Stimulated activated CD4-positive, alpha-beta T cell treated with anti-CD3 and anti-CD28 coated beads, Interleukin-12 subunit alpha, Interleukin-12 subunit beta, amount 100 ng/mL, for 4 hours (primary cell): ENCODE results near the gene AGFG1.
"Not testable (repeated sequence)": the region's sequence is repeated elsewhere in the genome, so short reads cannot be mapped to it uniquely, and the experiment has no call there.

Source experiments
- DNase-seq: peaks from one replicate; pipeline ENCODE4 v3.0.0-alpha.2; 2020

The AGFG1 gene

DNA sequence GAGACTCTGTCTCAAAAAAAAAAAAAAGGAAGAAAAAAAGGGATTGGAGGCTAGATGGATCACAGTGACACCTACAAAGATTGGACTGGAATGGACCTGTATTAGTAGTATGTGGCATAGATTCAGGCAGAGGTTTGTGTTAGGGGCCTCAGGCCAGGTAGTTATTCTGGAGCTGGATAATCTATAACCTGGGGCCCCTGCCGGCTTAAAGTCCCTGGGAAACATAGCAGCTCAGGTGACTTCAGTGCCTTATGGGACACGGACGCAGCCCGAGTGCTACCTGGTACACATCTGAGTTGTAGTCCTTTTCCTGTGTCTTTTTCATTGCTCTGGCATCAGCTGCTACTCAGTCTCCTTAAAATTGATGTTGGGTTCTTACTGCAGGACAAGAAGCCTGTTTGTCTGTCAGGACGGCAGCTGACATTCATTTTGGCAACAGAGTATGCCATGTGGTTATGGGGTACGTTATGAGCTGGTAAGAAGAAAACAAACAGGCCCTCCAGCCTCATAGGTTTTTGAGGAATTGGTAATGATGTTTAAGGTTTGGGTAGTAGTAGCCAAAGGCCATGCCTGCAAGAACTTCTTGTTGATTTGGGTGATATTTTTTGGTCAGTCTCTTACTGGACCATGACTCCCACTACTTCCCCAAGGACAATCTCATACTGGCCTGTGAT, 27.8 kb downstream of the AGFG1 start:
- no peak for DNase-seq

DNA sequence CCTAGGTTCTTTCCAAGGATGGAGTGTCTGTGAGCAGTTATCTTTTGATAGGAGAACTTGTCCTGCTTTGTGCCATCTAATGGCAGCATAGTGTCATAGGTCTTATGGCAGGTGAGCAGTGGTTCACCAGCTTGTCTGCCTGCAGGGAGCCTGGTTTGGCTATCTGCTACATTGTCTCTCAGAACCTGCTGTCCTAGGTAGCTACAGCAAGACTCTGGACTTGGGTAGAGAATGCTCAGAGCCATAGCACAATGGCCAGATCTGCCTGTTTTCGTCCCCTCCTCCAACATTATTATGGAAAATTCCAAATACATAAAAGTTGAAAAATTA, 28.3 kb downstream of the AGFG1 start:
- no peak for DNase-seq

DNA sequence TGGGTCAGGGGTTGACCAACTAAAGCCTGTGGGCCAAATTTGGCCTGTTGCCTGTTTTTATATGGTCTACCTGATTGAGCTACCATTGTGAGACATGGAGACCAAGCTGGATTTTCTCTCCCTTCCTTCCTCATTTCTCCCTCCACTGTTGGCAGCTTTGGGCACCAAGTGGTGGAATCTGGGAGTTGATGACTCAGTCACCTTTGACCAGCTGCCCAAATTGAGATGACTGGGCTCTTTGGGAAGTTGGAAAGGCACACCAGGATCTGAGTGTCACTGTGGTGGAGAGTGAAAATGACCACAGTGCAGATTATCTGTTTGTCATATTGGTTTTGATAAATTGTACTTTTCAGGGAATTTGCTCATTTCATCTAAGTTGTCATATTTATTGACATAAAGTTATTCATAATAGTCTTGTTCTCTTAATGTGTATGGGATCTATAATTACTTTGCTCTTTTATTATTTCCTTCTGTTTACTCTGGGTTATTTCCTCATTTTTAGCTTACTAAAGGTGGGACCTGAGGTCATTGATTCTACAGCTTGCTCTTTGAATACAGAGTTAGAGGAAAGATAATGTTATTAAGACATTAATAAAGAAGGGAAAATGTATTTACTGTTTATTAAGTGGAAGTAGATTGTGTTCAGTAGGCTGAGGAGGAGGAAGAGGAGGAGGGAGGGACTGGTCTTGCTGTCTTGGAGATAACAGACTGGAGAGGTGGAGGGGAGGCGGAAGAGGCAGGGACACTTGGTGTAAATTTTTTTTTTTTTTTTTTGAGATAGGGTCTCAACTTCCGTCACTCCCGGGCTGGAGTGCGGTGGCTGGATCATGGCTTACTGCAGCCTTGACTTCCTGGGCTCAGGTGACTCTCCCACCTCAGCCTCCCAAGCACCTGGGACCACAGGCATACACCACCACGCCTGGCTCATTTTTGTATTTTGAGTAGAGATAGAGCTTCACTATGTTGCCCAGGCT, 31.8 kb downstream of the AGFG1 start:
- no peak for DNase-seq

DNA sequence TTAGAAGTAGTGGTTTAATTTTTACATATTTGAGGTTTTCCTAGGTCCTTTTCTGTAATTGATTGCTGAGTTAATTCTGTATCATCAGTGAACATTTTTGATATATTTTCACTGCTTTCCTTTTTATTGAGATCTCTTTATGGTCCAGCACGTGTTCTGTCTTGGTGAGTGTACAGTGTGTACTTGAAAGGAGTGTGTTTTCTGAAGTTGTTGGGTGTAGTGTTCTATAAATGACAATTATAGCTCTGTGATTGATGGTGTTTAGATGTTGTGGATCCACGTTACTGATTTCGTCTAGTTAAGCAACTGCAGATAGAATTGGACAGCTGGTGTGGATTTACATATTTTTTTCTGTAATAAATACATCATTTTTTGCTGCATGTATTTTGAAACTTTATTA, 32.7 kb downstream of the AGFG1 start:
- DNase-seq, result no peak

DNA sequence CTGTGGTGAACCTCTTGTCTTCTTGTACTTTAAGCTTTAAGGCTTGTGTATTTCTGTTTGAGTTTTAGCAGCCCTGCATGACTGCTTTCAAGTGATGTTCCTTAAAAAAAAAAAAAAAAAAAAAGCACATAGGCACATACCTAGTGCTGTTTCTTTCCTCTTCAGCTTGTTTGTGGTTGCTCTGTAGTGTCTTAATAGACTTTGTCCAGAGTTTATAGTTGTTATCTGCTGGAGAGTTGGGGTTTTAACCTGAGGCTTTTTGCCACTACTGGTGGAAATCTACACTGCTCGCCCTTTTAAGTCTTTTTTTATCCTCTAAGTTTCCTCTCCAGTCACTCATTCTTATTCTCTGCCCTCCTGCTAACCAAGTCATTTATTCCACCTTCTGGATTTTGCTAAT, 34.5 kb downstream of the AGFG1 start:
- no peak for DNase-seq

DNA sequence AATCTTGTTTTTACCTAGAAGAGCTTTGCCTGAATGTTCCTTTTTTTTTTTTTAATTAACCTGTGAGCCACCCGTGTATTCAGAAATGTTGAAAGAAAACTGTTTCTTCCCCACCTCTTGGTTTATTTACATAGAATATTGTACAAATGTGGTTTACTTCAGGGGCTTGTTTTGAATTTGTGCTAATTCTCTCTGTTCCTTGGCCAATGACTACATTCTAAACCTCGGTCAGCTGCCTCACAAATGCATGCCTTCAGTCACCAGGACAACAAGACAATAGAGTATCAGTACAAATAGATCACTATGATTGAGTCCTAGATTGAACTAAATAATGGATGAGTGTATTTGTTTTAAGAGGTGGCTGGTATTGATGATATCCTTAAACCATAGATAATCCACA, 36.0 kb downstream of the AGFG1 start:
- DNase-seq, result no peak

DNA sequence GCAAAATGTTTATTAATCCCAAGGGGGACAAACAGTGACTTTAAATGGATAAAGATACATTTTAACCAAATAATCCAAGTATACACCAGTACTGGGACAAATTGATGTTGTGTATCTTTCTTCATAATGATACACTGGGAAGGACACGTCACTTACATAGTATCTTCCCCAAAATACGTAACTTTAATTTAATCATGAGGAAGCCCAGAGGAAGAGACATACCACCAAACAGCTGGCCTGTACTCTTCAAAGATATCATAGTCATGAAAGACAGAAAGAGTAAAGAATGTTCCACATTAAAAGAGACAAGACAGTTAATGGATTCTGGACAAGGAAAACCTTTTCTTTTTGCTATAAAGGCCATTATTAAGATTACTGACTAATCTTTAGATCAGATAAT, 37.1 kb downstream of the AGFG1 start:
- DNase-seq, result no peak

DNA sequence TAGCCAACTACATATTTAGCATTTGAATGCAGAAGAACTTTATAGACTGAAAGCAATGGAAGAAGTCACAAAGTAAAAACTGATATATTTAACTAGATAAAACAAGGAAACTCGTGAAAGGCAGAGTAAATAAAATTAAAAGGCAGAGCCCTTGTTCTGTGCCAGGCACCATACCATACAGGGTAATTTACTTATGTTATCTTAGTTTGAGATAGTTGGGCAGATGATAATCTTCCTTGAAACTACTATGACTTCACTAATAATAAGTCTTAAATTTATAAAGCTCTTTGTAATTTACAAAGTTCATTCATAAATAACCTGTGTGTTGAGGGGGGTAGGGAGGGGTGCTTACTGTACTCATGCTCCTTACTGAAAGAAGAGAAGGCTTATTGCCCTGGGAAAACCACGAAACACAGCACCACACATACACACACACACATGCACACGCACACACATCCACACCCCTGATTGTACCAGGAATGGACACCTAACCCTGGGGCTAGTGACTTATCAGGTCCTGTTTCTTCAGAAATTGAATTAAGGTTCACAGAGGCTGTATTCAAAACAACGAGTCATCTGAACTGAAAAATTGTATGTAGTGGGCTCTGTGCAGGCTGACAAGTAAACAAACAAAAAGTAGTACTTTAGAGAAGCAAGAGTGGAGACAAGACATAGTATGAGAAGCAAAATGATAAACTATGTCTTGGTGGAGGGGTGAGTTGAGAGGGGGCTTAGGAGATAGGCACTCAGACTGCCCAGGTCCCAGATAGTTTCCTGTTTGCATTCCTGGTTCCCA, 38.1 kb downstream of the AGFG1 start:
- no peak for DNase-seq

DNA sequence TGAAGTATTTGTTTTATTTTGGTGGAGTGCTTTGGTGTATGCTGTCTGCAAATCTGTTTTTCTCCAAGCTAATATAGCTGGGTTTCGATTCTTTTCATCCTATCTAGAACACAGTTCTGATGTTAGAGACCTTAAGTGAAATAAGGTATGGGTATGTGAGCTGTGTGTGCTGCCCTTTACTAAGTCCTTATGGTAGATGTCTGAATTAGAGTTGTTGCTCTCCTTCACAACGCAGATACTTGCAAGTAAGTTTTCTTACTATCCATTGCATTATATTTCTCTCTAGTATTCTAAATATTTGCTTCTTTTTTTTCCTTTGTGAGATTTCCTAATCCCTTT, 38.6 kb downstream of the AGFG1 start:
- DNase-seq, result no peak

DNA sequence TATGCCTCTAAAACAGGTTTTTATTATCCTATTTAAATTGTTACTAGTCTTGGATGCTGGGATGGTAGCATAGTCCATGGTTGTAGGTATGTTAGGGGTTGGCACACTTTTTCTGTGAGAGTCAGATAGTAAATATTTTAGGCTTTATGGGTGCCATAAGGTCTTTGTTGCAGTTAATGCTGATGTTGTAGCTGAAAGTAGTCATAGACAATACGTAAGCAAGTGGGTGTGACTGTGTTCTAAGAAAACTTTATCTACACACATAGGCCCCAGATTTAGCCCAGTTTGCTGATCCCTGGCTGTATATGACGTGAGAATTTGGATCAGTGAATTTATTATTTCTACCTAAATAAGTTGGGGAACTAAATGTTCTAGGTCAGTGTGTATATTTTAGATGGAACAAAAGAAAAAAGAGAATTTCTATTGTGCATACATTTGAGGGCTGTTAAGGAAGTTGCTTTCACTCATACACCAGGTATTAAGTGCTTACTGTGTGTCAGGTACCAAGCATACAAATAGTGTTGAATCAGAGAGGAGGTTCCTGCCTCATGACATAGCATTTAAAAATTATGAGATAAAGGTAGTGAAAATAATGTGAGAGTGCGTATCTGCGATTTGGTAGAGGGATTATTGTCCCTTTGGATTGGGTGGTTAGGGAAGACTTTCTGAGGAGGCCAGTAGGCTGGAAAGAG, 39.4 kb downstream of the AGFG1 start:
- no peak for DNase-seq

DNA sequence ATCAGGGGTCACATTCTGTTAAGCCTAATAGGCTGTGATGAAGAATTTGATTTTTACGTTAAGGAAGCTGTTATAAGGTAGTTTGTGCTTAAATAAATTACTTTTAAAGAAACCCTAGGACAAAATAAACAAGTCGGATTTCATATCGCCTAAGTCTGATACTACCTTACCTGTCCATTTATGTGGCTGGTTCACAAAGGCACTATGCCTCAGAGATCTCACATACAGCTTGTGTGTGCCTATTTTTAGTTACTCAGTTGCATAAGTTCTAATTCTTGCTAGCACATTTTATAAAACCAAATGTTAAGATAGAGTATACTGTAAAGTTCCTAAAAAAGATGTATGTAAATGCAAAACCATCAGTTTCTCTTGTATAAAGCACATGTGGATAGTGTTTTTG, 40.0 kb downstream of the AGFG1 start:
- DNase-seq, result no peak

DNA sequence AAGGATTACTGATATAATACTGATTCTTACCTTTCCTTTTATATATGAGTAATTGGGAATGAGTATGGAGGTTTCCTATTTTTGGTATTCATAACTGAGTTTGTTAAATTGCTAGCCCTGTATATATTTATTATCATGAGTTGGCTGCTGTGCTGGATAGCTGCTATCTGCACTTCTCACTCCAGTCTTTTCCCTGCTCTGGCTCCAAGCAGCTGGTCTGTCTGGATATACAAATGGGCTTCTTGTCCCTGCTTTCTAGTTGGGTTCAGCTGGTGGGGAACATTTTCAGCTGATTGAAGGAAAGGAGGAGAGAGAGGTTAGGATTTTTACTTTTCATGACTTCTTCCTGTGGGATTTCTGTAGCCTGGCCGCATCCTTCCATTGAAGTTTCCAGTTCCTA, 41.2 kb downstream of the AGFG1 start:
- no peak for DNase-seq

DNA sequence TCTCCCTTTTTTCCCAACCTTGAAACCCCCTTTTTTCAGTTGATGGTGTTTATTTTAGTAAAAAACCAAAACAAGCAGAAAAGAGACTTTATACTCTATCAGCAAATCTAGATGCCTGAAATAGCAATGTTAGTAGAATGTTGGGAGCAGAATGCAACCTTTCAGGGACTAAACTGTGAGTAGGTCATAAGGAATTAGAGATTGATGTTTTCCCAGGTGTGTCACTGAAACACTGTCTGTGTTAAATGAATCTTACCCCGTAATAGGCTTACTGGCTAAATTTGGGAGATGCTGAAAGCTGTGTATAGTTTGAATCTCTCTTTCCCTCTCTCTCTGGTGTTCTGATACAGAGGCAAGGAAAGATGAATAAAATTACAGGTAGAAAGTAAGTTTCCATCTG, 43.8 kb downstream of the AGFG1 start:
- DNase-seq, result no peak

DNA sequence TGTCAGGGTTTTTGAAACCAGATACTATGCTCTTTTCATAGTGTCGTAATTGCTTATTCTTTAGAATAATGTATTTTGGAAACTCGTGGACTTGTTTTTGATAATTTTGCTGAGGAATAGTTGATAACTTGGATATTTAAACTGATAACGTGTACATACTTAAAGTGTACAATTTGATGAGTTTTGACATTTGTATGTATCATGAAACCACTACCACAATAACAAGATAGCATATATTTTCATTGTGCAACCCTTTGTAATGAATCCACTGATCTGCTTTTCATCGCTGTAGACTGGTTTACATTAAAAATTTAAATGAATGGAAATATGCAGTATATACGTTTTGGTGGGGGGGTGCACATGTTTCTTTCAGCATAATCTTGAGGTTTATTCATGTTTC, 45.8 kb downstream of the AGFG1 start:
- no peak for DNase-seq

DNA sequence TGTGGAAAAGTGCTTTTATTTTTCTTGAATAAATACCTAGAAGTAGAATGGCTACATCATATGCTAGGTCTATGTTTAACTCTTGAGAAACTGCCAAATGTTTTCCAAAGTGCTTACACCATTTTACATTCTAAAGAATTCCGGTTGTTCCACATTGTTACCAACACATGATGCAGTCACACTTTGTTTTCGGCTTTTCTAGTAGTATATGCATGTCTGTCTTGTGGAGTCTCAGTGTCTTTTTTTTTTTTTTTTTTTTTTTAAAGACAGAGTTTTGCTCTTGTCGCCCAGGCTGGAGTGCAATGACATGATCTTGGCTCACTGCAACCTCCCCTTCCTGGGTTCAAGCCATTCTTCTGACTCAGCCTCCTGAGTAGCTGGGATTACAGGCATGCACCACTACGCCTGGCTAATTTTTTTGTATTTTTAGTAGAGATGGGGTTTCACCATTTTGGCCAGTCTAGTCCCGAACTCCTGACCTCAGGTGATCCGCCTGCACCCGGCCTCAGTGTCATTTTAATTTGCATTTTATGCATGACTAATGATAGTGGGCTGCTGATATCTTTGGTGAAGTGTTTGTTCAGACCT, 46.4 kb downstream of the AGFG1 start:
- DNase-seq, result not testable (repeated sequence)

DNA sequence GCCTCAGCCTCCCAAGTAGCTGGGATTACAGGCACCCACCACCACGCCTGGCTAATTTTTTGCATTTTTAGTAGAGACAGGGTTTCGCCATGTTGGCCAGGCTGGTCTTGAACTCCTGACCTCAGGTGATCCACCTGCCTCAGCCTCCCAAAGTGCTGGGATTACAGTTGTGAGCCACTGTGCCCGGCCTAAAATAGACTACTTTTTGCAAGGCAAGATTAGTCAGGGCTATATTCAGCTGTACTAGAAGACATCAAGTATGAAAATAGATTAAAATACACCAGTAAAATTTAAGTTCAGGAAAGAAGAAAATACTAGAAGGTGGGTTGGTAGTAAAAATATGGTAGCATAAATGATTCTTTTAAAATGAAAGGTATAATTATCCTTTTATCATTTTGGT, 49.2 kb downstream of the AGFG1 start:
- not testable (repeated sequence) for DNase-seq

DNA sequence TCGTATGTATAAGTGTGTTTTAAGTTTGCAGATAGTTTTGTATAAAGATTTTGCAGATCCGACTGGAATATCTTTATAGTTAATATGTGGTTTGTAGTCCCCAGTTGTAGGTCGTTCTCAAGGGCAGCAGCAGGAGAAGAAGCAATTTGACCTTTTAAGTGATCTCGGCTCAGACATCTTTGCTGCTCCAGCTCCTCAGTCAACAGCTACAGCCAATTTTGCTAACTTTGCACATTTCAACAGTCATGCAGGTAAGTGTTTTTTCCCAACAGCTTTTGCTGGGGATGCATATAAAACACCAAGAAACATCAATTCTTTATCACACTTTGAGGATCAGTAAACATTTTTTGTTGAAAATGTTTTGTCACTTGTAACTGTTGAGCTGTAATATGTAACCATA, 52.7 kb downstream of the AGFG1 start:
- no peak for DNase-seq

DNA sequence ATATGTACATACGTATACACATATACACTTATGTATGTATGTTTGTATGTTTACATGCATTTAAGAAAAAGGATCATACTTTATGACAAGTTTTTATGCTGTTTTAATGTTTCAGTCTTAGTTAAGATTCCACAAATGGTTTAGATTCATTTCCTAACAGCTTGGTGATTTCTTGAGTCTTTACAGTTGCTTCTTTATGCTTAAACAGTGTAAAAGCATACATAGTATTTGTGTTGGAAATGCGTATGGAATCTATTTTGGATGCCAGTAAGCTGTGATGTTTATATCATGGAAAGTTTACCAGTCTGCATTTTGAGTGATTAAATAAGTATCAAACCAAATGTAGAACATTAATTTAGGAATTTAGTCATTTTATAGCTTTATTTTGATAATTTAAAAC, 55.4 kb downstream of the AGFG1 start:
- no peak for DNase-seq

DNA sequence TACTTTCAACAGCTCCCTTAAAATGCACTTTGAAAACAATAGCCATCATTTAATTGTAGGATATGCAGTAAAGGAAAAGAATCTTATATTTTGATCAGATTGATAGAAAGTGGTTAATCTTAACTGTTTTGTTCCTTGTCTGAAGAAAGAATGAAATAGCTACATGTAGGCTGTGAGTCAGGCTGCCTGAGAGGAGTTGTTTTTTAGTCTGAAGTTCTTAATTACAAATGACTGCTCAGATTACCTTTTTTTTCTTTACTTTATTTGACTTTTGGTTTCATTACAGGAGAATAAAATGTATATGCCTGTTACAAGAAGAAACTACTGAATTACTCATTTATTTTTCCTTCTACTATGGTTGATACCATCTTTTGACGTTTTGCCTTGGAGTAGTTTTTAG, 56.8 kb downstream of the AGFG1 start:
- DNase-seq, result no peak

DNA sequence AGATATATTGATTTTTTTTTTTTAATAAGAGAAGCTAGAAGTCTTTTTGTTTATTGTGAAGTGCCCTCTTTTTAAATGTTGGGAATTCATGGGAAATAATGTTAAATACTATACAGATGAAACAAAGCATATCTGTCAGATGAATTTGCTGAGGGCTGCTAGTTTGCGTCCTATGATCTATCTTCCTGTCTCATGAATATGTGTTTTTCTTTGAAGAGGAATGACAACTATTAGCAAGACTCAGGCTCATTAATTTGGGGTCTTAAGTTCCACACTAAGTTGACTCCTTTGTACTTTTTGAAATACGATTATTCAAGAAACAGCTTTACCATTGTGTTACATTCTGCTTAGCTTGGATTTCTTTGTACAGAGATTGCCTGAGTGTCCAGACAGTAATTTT, 57.9 kb downstream of the AGFG1 start:
- DNase-seq, result no peak

DNA sequence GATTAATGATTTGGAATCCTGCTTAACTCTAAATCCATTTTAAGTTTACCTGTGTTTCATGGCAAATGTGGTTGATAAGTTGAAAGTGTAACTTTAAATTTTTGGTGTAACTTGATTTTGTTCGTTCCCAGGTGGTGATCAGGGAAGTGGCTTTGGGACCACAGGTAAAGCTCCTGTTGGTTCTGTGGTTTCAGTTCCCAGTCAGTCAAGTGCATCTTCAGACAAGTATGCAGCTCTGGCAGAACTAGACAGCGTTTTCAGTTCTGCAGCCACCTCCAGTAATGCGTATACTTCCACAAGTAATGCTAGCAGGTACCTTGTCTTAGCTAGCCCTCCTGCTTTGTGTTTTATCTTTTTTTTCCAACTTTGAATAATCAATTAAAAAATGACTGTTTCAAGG, 62.8 kb downstream of the AGFG1 start:
- no peak for DNase-seq

DNA sequence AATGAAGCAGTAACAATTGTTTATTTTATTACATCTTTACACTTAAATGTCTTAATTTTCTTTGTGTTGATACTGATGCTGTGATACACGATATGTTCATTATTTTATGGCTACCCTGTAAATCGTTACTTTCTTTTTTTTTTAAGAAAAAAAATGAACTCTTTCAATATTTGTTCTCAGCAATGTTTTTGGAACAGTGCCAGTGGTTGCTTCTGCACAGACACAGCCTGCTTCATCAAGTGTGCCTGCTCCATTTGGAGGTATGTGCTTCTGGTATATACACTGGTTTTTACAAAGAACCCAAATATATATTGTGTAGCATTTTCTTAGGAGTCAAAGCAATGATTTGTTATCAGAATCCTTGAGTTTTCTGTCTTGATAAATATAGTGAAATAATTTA, 64.5 kb downstream of the AGFG1 start:
- DNase-seq, result no peak

DNA sequence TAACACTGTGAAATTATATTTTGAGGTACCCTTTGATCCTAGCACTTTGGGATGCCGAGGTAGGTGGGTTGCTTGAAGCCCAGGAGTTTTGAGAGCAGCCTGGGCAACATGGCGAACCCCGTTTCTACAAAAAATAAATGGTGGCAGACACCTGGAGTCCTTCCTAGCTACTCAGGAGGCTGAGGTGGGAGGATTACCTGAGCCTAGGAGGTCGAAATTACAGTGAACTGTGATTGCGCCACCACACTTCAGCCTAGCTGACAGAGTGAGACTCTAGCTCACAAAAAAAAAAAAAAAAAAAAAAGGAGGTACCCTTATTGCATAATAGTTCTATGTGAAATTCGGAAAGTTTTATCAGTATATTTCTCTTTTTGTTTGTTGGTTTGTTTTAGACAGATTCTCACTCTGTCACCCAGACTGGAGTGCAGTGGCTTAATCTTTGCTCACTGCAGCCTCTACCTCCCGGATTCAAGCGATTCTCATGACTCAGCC, 67.6 kb downstream of the AGFG1 start:
- no peak for DNase-seq
